A204.1 (cell line): ENCODE data around the gene GSTT2B.
A peak's percentile ranks its signal among the peaks of the same experiment; 100 is the strongest.
"Not testable (repeated sequence)": the region's sequence is repeated elsewhere in the genome, so short reads cannot be mapped to it uniquely, and the experiment has no call there.

Experiments used
- FAIRE-seq: peaks from 2 replicates; lab custom pipeline; 2012; peaks lifted over from hg19 to GRCh38; lab: Jason Lieb, UNC

GSTT2B gene

GRCh38 chr22:23984430-23984829 lies 23.4 kb upstream of the GSTT2B start:
- no peak for FAIRE-seq

- not testable (repeated sequence) for FAIRE-seq
These were observed 19.6 kb upstream of the GSTT2B start for GRCh38 chr22:23980567-23980966.

- FAIRE-seq, result not testable (repeated sequence)
These were observed 18.7 kb upstream of the GSTT2B start, which contains the start of gene GSTT2 for GRCh38 chr22:23979557-23980240. TSS of gene GSTT2 (plus strand) at chr22:23980134.

- FAIRE-seq, result not testable (repeated sequence)
These were observed 16.3 kb upstream of the GSTT2B start for GRCh38 chr22:23977304-23977703.

GRCh38 chr22:23974836-23975352 lies 13.9 kb upstream of the GSTT2B start:
- FAIRE-seq, result not testable (repeated sequence)

- FAIRE-seq, result peak; percentile 90
These were observed 13.3 kb upstream of the GSTT2B start, which contains the start of gene DDT for GRCh38 chr22:23974345-23974744. TSS of gene DDT (minus strand) at chr22:23974441. CDS start at chr22:23974414, 27 bp downstream.

GRCh38 chr22:23971927-23972326 lies 10.9 kb upstream of the GSTT2B start:
- not testable (repeated sequence) for FAIRE-seq

- no peak for FAIRE-seq
These were observed 10.0 kb upstream of the GSTT2B start for GRCh38 chr22:23970816-23971486.

GRCh38 chr22:23970201-23970641 lies 9.2 kb upstream of the GSTT2B start:
- FAIRE-seq, result no peak

- FAIRE-seq, result no peak
These were observed 8.1 kb upstream of the GSTT2B start for GRCh38 chr22:23969071-23969470.

GRCh38 chr22:23966568-23966967 lies 5.6 kb upstream of the GSTT2B start, which contains the start of gene DDTL:
TSS of gene DDTL (plus strand) at chr22:23966888. CDS start at chr22:23966915, 27 bp downstream.
- peak; percentile 88 for FAIRE-seq

- not testable (repeated sequence) for FAIRE-seq
These were observed 5.1 kb upstream of the GSTT2B start for GRCh38 chr22:23966094-23966493.

- FAIRE-seq, result not testable (repeated sequence)
These were observed 4.6 kb downstream of the GSTT2B start for GRCh38 chr22:23956301-23956900.

GRCh38 chr22:23955886-23956285 lies 5.1 kb downstream of the GSTT2B start:
- not testable (repeated sequence) for FAIRE-seq

- not testable (repeated sequence) for FAIRE-seq
These were observed 6.0 kb downstream of the GSTT2B start for GRCh38 chr22:23954991-23955305.

GRCh38 chr22:23954193-23954990 lies 6.6 kb downstream of the GSTT2B start:
- not testable (repeated sequence) for FAIRE-seq

- FAIRE-seq, result not testable (repeated sequence)
These were observed 7.5 kb downstream of the GSTT2B start for GRCh38 chr22:23953485-23953884.

GRCh38 chr22:23952794-23953405 lies 8.1 kb downstream of the GSTT2B start:
- FAIRE-seq, result not testable (repeated sequence)

GRCh38 chr22:23951383-23951782 lies 9.6 kb downstream of the GSTT2B start:
- FAIRE-seq, result not testable (repeated sequence)

- not testable (repeated sequence) for FAIRE-seq
These were observed 11.2 kb downstream of the GSTT2B start for GRCh38 chr22:23949764-23950163.

GRCh38 chr22:23947391-23947790 lies 13.6 kb downstream of the GSTT2B start:
- FAIRE-seq, result not testable (repeated sequence)
